SKM-1 (cell line): ENCODE measurements around the gene DLX2.

Experiments used
- DNase-seq: peaks from one replicate; lab custom pipeline; 2025; ENCODE audit not compliant: unreplicated experiment; lab: John Stamatoyannopoulos, UW

DLX2 gene

GRCh38 chr2:172094294-172095145 lies 8.2 kb downstream of the DLX2 start:
- DNase-seq = no peak

GRCh38 chr2:172093416-172094293 lies 9.0 kb downstream of the DLX2 start:
- no peak for DNase-seq

- DNase-seq = no peak
Measured at GRCh38 chr2:172092716-172093415, 9.8 kb downstream of the DLX2 start.

- no peak for DNase-seq
Measured at GRCh38 chr2:172091761-172092566, 10.7 kb downstream of the DLX2 start.

- DNase-seq = no peak
Measured at GRCh38 chr2:172091000-172091641, 11.6 kb downstream of the DLX2 start.

- no peak for DNase-seq
Measured at GRCh38 chr2:172090044-172090961, 12.4 kb downstream of the DLX2 start.

- no peak for DNase-seq
Measured at GRCh38 chr2:172089633-172090032, 13.1 kb downstream of the DLX2 start.

GRCh38 chr2:172089005-172089504 lies 13.6 kb downstream of the DLX2 start:
- DNase-seq = no peak

- no peak for DNase-seq
Measured at GRCh38 chr2:172088245-172089004, 14.3 kb downstream of the DLX2 start.

- DNase-seq = no peak
Measured at GRCh38 chr2:172087780-172088244, 14.9 kb downstream of the DLX2 start.

GRCh38 chr2:172087207-172087779 lies 15.4 kb downstream of the DLX2 start:
- no peak for DNase-seq

- DNase-seq = no peak
Measured at GRCh38 chr2:172086241-172087206, 16.2 kb downstream of the DLX2 start.

GRCh38 chr2:172085460-172086159 lies 17.1 kb downstream of the DLX2 start, which contains the start of gene DLX1:
Gene DLX1 (plus strand): TSS chr2:172085507. CDS start chr2:172085678, 171 bp downstream.
- DNase-seq = no peak

- peak; percentile 69 for DNase-seq
Measured at GRCh38 chr2:172084645-172085459, 17.8 kb downstream of the DLX2 start.

- DNase-seq = no peak
Measured at GRCh38 chr2:172084395-172084644, 18.4 kb downstream of the DLX2 start.
